Measurements from ENCODE around the gene TRIM10.
"Not testable (repeated sequence)": the region's sequence is repeated elsewhere in the genome, so short reads cannot be mapped to it uniquely, and the experiment has no call there.

Gene TRIM10

GRCh38 chr6:30154709-30155519 lies 6.1 kb downstream of the TRIM10 start:
- DNase-seq (ENCODE audit: low read depth, low spot score), result no peak

- no peak for DNase-seq (ENCODE audit: low read depth, low spot score)
These were observed 7.0 kb downstream of the TRIM10 start for GRCh38 chr6:30154061-30154460.

- DNase-seq (ENCODE audit: low read depth, low spot score), result no peak
These were observed 8.0 kb downstream of the TRIM10 start for GRCh38 chr6:30152910-30153610.

DNA sequence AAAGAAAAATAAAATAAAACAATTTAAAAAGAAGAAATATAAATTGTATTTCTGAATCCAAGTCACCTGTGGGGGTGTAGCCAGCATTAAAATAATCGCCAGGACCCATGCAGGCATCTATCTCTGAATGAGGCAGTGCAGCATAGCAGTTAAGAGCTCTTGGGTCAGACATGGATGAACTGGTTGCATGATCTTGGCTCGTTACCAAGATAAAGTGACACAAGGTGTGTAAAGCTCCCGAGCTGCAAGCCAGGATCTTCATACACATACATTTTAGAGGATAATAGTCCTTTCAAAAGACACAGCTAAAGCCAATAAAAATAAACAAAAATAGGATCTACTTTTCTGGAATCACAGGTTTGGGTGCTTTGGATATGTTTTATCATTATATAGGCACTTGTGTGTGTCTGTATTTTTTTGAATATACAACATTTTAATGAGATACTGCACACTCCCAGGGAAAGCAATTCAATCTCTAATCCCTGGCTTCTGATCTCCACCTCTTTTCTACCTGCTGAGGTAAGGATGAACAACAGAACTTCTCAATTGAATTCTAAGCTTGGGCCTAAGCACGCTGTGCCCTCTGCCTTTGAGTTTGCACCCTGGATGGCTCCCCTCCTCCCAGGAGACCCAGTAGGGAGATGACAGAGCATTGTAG lies 8.9 kb downstream of the TRIM10 start:
- no peak for DNase-seq (ENCODE audit: low read depth, low spot score)

DNA sequence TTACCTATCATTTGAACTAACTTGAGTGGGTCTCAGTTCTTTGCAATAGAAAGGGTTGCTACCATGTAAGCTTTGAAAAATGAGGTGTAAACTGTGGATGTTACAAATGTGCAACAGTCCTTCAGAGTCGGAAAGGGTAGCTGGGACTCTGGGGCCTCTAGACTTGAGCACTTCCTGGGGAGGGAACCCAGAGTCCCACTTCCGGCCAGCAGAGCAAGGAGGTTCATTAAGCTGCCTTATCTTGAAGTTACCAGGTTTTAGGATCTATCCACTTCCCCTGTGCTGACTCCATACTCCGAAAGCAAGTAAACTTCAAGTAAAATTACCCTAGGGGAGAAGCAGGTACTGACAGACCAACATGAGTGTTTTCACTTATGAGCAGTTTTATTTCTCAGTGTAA lies 9.4 kb downstream of the TRIM10 start:
- DNase-seq (ENCODE audit: low read depth, low spot score), result no peak

DNA sequence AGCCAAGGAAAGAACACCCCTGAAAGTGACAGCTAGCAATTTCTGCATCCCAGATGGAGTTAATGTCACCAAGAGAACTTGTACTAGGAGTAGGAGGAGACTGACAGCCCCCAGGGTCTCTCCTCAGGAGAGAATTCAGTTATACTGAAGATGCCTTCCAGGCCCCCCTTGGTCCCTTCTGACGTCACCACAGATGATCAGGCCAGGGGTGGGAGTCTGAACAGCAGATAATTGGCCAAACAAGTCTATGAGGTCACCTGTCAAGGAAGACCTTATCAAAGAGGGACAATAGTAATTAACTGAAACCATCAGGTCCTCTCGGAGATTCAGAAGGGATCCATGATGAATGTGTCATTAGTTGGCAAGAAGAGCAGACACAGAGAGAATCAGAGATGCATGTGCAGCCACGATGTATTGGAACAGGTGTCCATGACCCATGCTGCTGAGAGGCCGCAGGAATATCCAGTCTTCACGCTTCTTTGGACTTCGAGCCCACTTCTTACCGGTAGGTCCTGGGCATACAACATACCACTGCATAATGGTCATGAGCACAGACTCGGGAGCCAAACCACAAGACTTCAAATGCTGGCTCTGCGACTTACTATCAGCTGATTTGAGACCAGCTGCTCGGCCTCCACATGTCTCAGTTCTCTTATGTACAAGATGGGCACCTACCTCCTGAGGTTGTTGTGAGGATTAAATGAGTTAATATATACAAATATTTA lies 10.2 kb downstream of the TRIM10 start:
- no peak for DNase-seq (ENCODE audit: low read depth, low spot score)

GRCh38 chr6:30149858-30150550 lies 11.0 kb downstream of the TRIM10 start:
- DNase-seq (ENCODE audit: low read depth, low spot score), result no peak

- no peak for DNase-seq (ENCODE audit: low read depth, low spot score)
These were observed 11.8 kb downstream of the TRIM10 start for GRCh38 chr6:30149234-30149633.

- no peak for DNase-seq (ENCODE audit: low read depth, low spot score)
These were observed 13.9 kb downstream of the TRIM10 start for GRCh38 chr6:30147096-30147495.

DNA sequence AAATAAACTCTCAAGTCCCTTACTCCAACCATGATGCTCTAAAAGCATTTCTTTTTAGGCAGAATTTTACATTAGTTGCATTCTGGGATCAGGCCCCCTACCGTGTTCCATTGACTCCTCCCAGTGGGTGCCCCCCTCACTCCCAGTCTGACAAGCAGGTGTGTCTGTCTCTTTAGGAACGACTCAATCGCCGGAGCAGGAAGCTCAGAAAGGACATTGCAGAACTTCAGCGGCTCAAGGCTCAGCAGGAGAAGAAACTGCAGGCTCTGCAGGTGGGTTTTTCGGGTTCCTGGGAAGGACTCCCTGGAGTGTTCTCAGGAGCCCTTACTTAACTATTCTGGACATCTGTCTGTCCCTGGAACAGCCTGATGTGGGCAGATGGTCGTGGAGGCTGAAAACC lies 15.2 kb downstream of the TRIM10 start:
- DNase-seq (ENCODE audit: low read depth, low spot score), result no peak

DNA sequence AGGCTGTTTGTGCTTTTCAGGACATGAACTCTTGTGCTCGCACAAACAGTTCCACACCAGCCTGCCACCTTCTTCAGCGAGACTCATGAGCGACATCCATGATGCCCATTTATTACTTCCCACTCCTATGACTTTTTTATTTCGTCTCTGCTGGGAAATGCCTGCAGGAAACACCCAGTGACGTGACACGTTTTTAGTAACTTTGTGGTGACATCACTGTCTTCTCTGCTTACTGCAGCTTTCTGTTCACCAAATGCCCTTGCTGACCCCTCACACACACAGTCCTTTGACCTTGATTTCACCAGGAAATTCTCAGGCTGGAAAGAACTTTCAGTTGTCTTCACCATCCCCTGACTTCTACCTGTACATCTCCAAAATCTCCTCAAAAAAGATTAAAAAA lies 16.2 kb downstream of the TRIM10 start:
- no peak for DNase-seq (ENCODE audit: low read depth, low spot score)

- no peak for DNase-seq (ENCODE audit: low read depth, low spot score)
These were observed 17.2 kb downstream of the TRIM10 start for GRCh38 chr6:30143780-30144179.

- no peak for DNase-seq (ENCODE audit: low read depth, low spot score)
These were observed 18.3 kb downstream of the TRIM10 start for GRCh38 chr6:30142665-30143064.

- not testable (repeated sequence) for DNase-seq (ENCODE audit: low read depth, low spot score)
These were observed 20.8 kb downstream of the TRIM10 start for GRCh38 chr6:30140240-30140639.

- no peak for DNase-seq (ENCODE audit: low read depth, low spot score)
These were observed 24.3 kb downstream of the TRIM10 start for GRCh38 chr6:30136570-30137286.

DNA sequence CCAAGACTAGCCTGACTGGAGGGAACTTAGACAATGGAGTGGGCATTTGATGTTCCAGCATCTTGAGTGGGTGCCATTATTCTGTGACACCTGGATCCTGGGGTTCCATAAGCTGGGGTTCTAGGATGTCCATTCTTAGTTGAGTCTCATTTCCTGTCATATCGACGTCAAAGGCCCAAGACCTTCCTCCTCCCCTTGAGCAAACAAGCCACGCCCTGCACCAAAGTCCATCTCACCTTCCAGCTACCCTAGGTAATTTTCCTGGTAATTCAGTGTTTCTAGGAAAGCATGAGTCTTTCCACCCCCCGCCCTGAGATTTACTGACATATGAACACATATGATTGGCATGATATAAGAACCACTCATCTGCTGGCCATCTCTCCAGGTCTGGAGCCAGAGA lies 25.3 kb downstream of the TRIM10 start, which contains the start of gene TRIM40:
TSS of gene TRIM40 (plus strand) at position 384 of the 400 bp plus-strand sequence. CDS start 897 bp downstream, outside the sequence.
- no peak for DNase-seq (ENCODE audit: low read depth, low spot score)

GRCh38 chr6:30135147-30135546 lies 25.9 kb downstream of the TRIM10 start:
- no peak for DNase-seq (ENCODE audit: low read depth, low spot score)

- no peak for DNase-seq (ENCODE audit: low read depth, low spot score)
These were observed 29.0 kb downstream of the TRIM10 start for GRCh38 chr6:30131947-30132497.

DNA sequence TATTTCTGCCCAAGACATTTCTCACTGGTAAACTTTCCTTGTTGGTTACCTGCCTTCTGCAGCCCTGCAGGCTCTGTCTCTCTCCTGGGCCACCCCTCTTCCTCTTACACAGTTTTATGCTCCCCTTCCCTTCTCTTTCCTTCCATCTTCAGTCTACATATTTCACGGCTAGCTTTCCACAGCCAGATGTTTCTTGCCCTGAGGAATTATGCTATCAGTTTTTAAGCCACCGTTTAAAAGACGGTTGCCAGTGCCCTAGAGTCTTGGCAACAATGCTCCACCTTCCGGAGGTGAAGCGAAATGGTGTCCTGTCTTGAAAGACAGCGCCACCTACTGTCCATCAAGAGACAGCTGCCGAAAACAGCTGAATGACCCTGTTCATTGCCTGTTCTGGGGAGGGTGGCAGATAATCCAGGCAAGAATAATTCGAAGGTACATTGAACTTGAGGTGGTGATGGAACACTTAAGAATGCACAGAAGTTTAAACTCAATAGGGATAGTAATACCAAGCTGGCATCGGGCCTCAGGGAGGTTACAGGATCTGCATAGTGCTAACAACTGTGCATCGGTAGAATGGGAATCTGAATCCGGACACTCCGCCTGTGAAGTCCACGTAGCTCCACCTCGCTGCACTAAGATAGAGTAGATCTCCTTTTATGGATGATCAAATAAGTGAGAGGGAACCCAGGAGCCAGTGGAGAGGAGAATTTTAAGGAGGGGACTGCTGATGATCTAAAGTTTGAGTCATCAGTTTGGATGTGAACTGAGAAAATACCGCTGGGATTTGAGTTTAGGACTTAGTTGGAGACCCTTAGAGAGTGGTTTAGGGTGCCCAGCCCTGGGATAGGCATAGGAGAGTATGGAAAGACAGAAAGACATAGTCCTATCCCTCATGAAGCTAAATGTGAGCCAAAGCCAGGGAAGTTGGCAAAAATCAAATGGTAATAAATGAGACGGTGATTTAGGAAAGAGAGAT lies 29.8 kb downstream of the TRIM10 start:
- peak; percentile 50 for DNase-seq (ENCODE audit: low read depth, low spot score)

All from smooth muscle cell of the brain vasculature (primary cell).